IPS-18a (cell line): ENCODE measurements around the gene PREX1.

Experiments
- H3K27ac ChIP-seq: one replicate; pipeline ENCODE4 v1.5.1; 2013; ENCODE audit warnings: low read length
- H3K27me3 ChIP-seq: one replicate; pipeline ENCODE4 v1.6.1; 2013; ENCODE audit warnings: mild to moderate bottlenecking, low read length; ENCODE audit not compliant: control insufficient read depth, insufficient read depth
- H3K36me3 ChIP-seq: one replicate; pipeline ENCODE4 v1.6.1; 2013; ENCODE audit warnings: low read depth, low read length; ENCODE audit not compliant: control insufficient read depth
- H3K4me1 ChIP-seq: one replicate; pipeline ENCODE4 v1.6.1; 2013; ENCODE audit warnings: low read depth, low read length; ENCODE audit not compliant: control insufficient read depth
- H3K4me3 ChIP-seq: one replicate; pipeline ENCODE4 v1.5.1; 2013; ENCODE audit warnings: low read length
- H3K9ac ChIP-seq: one replicate; pipeline ENCODE4 v1.6.1; 2013; ENCODE audit warnings: mild to moderate bottlenecking, low read length, moderate library complexity
- H3K9me3 ChIP-seq: one replicate; pipeline ENCODE4 v1.6.1; 2013; ENCODE audit warnings: low read depth, low read length; ENCODE audit not compliant: control insufficient read depth

The PREX1 gene

GRCh38 chr20:48672324-48672723, 155.5 kb downstream of the PREX1 start:
- Histone ChIP-seq H3K4me3 (no peak overlapping the region), H3K27ac (no peak overlapping the region), H3K27me3 (no peaks in the 10 kb centered on the region), H3K9ac (no peak overlapping the region), H3K4me1 (no peaks in the 10 kb centered on the region), H3K9me3 (no peaks in the 10 kb centered on the region), H3K36me3 (no peaks in the 10 kb centered on the region)

- no peak overlapping the region for H3K27ac ChIP-seq
- no peaks in the 10 kb centered on the region for H3K4me1 ChIP-seq
- H3K27me3 ChIP-seq, result no peaks in the 10 kb centered on the region
- H3K36me3 ChIP-seq, result no peaks in the 10 kb centered on the region
- no peak overlapping the region for H3K4me3 ChIP-seq
- no peak overlapping the region for H3K9ac ChIP-seq
- H3K9me3 ChIP-seq, result no peaks in the 10 kb centered on the region
Observed at GRCh38 chr20:48671141-48671540, 156.7 kb downstream of the PREX1 start.

- Histone ChIP-seq H3K9ac (no peak overlapping the region), H3K27ac (no peak overlapping the region), H3K36me3 (no peaks in the 10 kb centered on the region), H3K27me3 (no peaks in the 10 kb centered on the region), H3K4me1 (no peaks in the 10 kb centered on the region), H3K4me3 (no peak overlapping the region), H3K9me3 (no peaks in the 10 kb centered on the region)
Observed at GRCh38 chr20:48669946-48670605, 157.7 kb downstream of the PREX1 start.

- no peak overlapping the region for H3K4me3 ChIP-seq
- no peaks in the 10 kb centered on the region for H3K36me3 ChIP-seq
- H3K27me3 ChIP-seq, result no peaks in the 10 kb centered on the region
- H3K4me1 ChIP-seq, result no peaks in the 10 kb centered on the region
- no peak overlapping the region for H3K9ac ChIP-seq
- no peak overlapping the region for H3K27ac ChIP-seq
- no peaks in the 10 kb centered on the region for H3K9me3 ChIP-seq
Observed at GRCh38 chr20:48668451-48668946, 159.3 kb downstream of the PREX1 start.

- H3K9me3 ChIP-seq, result no peaks in the 10 kb centered on the region
- H3K9ac ChIP-seq, result no peak overlapping the region
- no peaks in the 10 kb centered on the region for H3K36me3 ChIP-seq
- no peaks in the 10 kb centered on the region for H3K27me3 ChIP-seq
- no peak overlapping the region for H3K27ac ChIP-seq
- no peak overlapping the region for H3K4me3 ChIP-seq
- no peaks in the 10 kb centered on the region for H3K4me1 ChIP-seq
Observed at GRCh38 chr20:48667889-48668413, 159.8 kb downstream of the PREX1 start.

GRCh38 chr20:48667481-48667880, 160.3 kb downstream of the PREX1 start:
- H3K4me1 ChIP-seq, result no peaks in the 10 kb centered on the region
- H3K36me3 ChIP-seq, result no peaks in the 10 kb centered on the region
- no peak overlapping the region for H3K9ac ChIP-seq
- no peak overlapping the region for H3K4me3 ChIP-seq
- H3K27ac ChIP-seq, result no peak overlapping the region
- H3K9me3 ChIP-seq, result no peaks in the 10 kb centered on the region
- no peaks in the 10 kb centered on the region for H3K27me3 ChIP-seq

GRCh38 chr20:48665785-48666184, 162.0 kb downstream of the PREX1 start:
- H3K9me3 ChIP-seq, result no peaks in the 10 kb centered on the region
- H3K4me3 ChIP-seq, result no peak overlapping the region
- no peak overlapping the region for H3K9ac ChIP-seq
- H3K27me3 ChIP-seq, result no peaks in the 10 kb centered on the region
- H3K4me1 ChIP-seq, result no peaks in the 10 kb centered on the region
- H3K27ac ChIP-seq, result no peak overlapping the region
- no peaks in the 10 kb centered on the region for H3K36me3 ChIP-seq

- Histone ChIP-seq H3K4me3 (no peak overlapping the region), H3K9me3 (no peaks in the 10 kb centered on the region), H3K9ac (no peak overlapping the region), H3K4me1 (no peaks in the 10 kb centered on the region), H3K27me3 (no peaks in the 10 kb centered on the region), H3K27ac (no peak overlapping the region), H3K36me3 (no peaks in the 10 kb centered on the region)
Observed at GRCh38 chr20:48662711-48663110, 165.1 kb downstream of the PREX1 start.

GRCh38 chr20:48661575-48662455, 166.0 kb downstream of the PREX1 start:
- Histone ChIP-seq H3K4me1 (no peaks in the 10 kb centered on the region), H3K27ac (no peak overlapping the region), H3K36me3 (no peaks in the 10 kb centered on the region), H3K4me3 (no peak overlapping the region), H3K9ac (no peak overlapping the region), H3K27me3 (no peaks in the 10 kb centered on the region), H3K9me3 (no peaks in the 10 kb centered on the region)

GRCh38 chr20:48660788-48661187, 167.0 kb downstream of the PREX1 start:
- H3K36me3 ChIP-seq, result no peaks in the 10 kb centered on the region

GRCh38 chr20:48659858-48660257, 167.9 kb downstream of the PREX1 start:
- no peak overlapping the region for H3K27ac ChIP-seq
- no peaks in the 10 kb centered on the region for H3K27me3 ChIP-seq
- no peak overlapping the region for H3K9ac ChIP-seq
- no peak overlapping the region for H3K4me3 ChIP-seq
- H3K4me1 ChIP-seq, result no peaks in the 10 kb centered on the region
- no peaks in the 10 kb centered on the region for H3K9me3 ChIP-seq
- H3K36me3 ChIP-seq, result no peaks in the 10 kb centered on the region

More at GRCh38 chr20:48660788-48661187, 167.0 kb downstream of the PREX1 start:
- Histone ChIP-seq H3K27me3 (no peaks in the 10 kb centered on the region), H3K9me3 (no peaks in the 10 kb centered on the region), H3K4me3 (no peak overlapping the region), H3K4me1 (no peaks in the 10 kb centered on the region), H3K9ac (no peak overlapping the region), H3K27ac (no peak overlapping the region)
